HG03439 (cell line): ENCODE data around the gene AKNA.

Source experiments
- ATAC-seq: cut with Tn5 transposase; IDR thresholded peaks from one replicate; pipeline ENCODE4 v1.9.1; 2021; ENCODE audit warnings: mild to moderate bottlenecking, moderate library complexity; ENCODE audit not compliant: unreplicated experiment

Gene AKNA

GRCh38 chr9:114376586-114377445, 11.0 kb downstream of the AKNA start:
- no peak for ATAC-seq

- no peak for ATAC-seq
Observed at GRCh38 chr9:114375386-114376175, 12.2 kb downstream of the AKNA start.

GRCh38 chr9:114374936-114375335, 12.8 kb downstream of the AKNA start:
- ATAC-seq = no peak

- no peak for ATAC-seq
Observed at GRCh38 chr9:114373960-114374730, 13.6 kb downstream of the AKNA start.

GRCh38 chr9:114372921-114373448, 14.8 kb downstream of the AKNA start:
- ATAC-seq = peak; percentile 90

- ATAC-seq = no peak
Observed at GRCh38 chr9:114371973-114372917, 15.5 kb downstream of the AKNA start.

- no peak for ATAC-seq
Observed at GRCh38 chr9:114371343-114371944, 16.3 kb downstream of the AKNA start.

- no peak for ATAC-seq
Observed at GRCh38 chr9:114370968-114371320, 16.8 kb downstream of the AKNA start.

- no peak for ATAC-seq
Observed at GRCh38 chr9:114370251-114370967, 17.4 kb downstream of the AKNA start.

GRCh38 chr9:114369216-114370130, 18.3 kb downstream of the AKNA start:
- ATAC-seq = no peak

- no peak for ATAC-seq
Observed at GRCh38 chr9:114367772-114368569, 19.8 kb downstream of the AKNA start.

GRCh38 chr9:114367366-114367765, 20.4 kb downstream of the AKNA start:
- ATAC-seq = no peak

- peak; percentile 49 for ATAC-seq
Observed at GRCh38 chr9:114366334-114367128, 21.3 kb downstream of the AKNA start.

- ATAC-seq = no peak
Observed at GRCh38 chr9:114365194-114365593, 22.6 kb downstream of the AKNA start.

GRCh38 chr9:114364134-114365041, 23.4 kb downstream of the AKNA start:
- no peak for ATAC-seq
